Right lobe of liver (tissue), 4 donors: ENCODE results near the gene AMPD1.

Source experiments
- CTCF ChIP-seq, 4 donors: fragments of 200-600 bp in 3 of 4; fragments of 450-650 bp in 1 of 4; IDR thresholded peaks; one replicate each; pipeline versions ENCODE4 v1.5.1 to v1.8.0; 2016 to 2022; ENCODE audit warnings: antibody characterized with exemption in 4 of 4, mild to moderate bottlenecking in 2 of 4
- POLR2A ChIP-seq: fragments of 450-650 bp; IDR thresholded peaks from one replicate; pipeline ENCODE4 v1.6.1; 2017; ENCODE audit warnings: antibody characterized with exemption, mild to moderate bottlenecking
- donor health status: DM: no; HTN: no; CAD: no.
- donor health status: DM: no; HTN: no; CAD: no.
- donor health status: DM: no; HTN: yes; CAD: no.

- TF ChIP-seq CTCF (IDR thresholded peaks at IDR 0.05), result no peak
- no peak for TF ChIP-seq POLR2A
Observed at GRCh38 chr1:114691061-114691460, 4.3 kb downstream of the AMPD1 start.
